Activated naive CD4-positive, alpha-beta T cell treated with anti-CD3 and anti-CD28 coated beads for 36 hours (primary cell): ENCODE results near the gene CORO1A. TPM values are rescaled to one million over a fixed set of nuclear protein-coding genes. Genes with fewer than 3 reads are reported as not detected.
A peak's percentile ranks its signal among the peaks of the same experiment; 100 is the strongest.
"Not testable (repeated sequence)": the region's sequence is repeated elsewhere in the genome, so short reads cannot be mapped to it uniquely, and the experiment has no call there.

ENCODE experiments used
- CTCF ChIA-PET: fragments of 350-600 bp; sonication (Branson Sonifier 250); formaldehyde crosslinking; loops from one replicate; lab custom pipeline; 2021; ENCODE audit warnings: antibody characterized with exemption; lab: Charles Lee
- DNase-seq: peaks from one replicate; pipeline ENCODE4 v3.0.0-alpha.2; 2020
- H3K27ac Mint-ChIP-seq: one replicate; pipeline ENCODE4 v1.8.0; 2021; ENCODE audit warnings: mild to moderate bottlenecking, mixed read lengths
- H3K27me3 Mint-ChIP-seq: one replicate; pipeline ENCODE4 v1.8.0; 2021; ENCODE audit warnings: low read depth, mixed read lengths
- H3K36me3 Mint-ChIP-seq: one replicate; pipeline ENCODE4 v1.8.0; 2021; ENCODE audit warnings: low read depth, mixed read lengths
- H3K4me1 Mint-ChIP-seq: one replicate; pipeline ENCODE4 v1.8.0; 2021; ENCODE audit warnings: low read depth, mixed read lengths
- H3K4me3 Mint-ChIP-seq: one replicate; pipeline ENCODE4 v1.8.0; 2021; ENCODE audit warnings: mild to moderate bottlenecking, moderate library complexity, mixed read lengths
- H3K9me3 Mint-ChIP-seq: one replicate; pipeline ENCODE4 v1.8.0; 2021; ENCODE audit warnings: mixed read lengths
- intact Hi-C: fragments of 100-400 bp; cut with micrococcal nuclease; formaldehyde crosslinking; loops from one replicate; pipeline ENCODE4 v1.15.1; 2023
- total RNA-seq, 2 experiments: library from RNA; stranded (reverse); gene quantifications; one replicate each; pipeline ENCODE4 v1.2.3, GENCODE V29; 2021

The CORO1A gene
- total RNA-seq, 2 experiments from 2014 or later: 855 to 866 TPM

GRCh38 chr16:30149250-30149930, 34.0 kb upstream of the CORO1A start:
- H3K36me3 Mint-ChIP-seq: no peaks in the 10 kb centered on the region
- H3K27me3 Mint-ChIP-seq: no peaks in the 10 kb centered on the region
- H3K4me3 Mint-ChIP-seq: no peak overlapping the region
- CTCF ChIA-PET: no interaction called here
- no peak overlapping the region for H3K27ac Mint-ChIP-seq
- DNase-seq: no peak
- H3K4me1 Mint-ChIP-seq: no peaks in the 10 kb centered on the region
- intact Hi-C loops: no loop called here
- H3K9me3 Mint-ChIP-seq: peaks cover 8% of the 10 kb centered on the region

GRCh38 chr16:30151091-30151490, 32.3 kb upstream of the CORO1A start:
- intact Hi-C loops: no loop called here
- Mint-ChIP-seq H3K27me3 (no peaks in the 10 kb centered on the region), H3K27ac (no peak overlapping the region), H3K9me3 (peaks cover 8% of the 10 kb centered on the region), H3K4me1 (no peaks in the 10 kb centered on the region), H3K4me3 (no peak overlapping the region), H3K36me3 (no peaks in the 10 kb centered on the region)
- CTCF ChIA-PET: interaction anchor here (0.8 to 1.0 kb wide), 2 partner anchors 14 to 36 kb away, joined by 4 to 7 read pairs; no protein-coding TSS in a partner anchor
- DNase-seq: no peak

- CTCF ChIA-PET: no interaction called here
- Mint-ChIP-seq H3K4me1 (no peaks in the 10 kb centered on the region), H3K9me3 (peaks cover 8% of the 10 kb centered on the region), H3K27ac (no peak overlapping the region), H3K27me3 (no peaks in the 10 kb centered on the region), H3K36me3 (no peaks in the 10 kb centered on the region), H3K4me3 (no peak overlapping the region)
- DNase-seq: no peak
- intact Hi-C loops: no loop called here
Measured at GRCh38 chr16:30152517-30152916, 30.9 kb upstream of the CORO1A start.

- H3K27me3 Mint-ChIP-seq: no peaks in the 10 kb centered on the region
- CTCF ChIA-PET: interaction anchor here (1.3 kb wide), 1 partner anchor 43 kb away, joined by 4 read pairs; no protein-coding TSS in a partner anchor
- intact Hi-C loops: no loop called here
- no peaks in the 10 kb centered on the region for H3K36me3 Mint-ChIP-seq
- H3K4me3 Mint-ChIP-seq: no peak overlapping the region
- DNase-seq: no peak
- H3K27ac Mint-ChIP-seq: no peak overlapping the region
- no peaks in the 10 kb centered on the region for H3K4me1 Mint-ChIP-seq
- no peaks in the 10 kb centered on the region for H3K9me3 Mint-ChIP-seq
Measured at GRCh38 chr16:30155188-30155587, 28.2 kb upstream of the CORO1A start.

- CTCF ChIA-PET: no interaction called here
Measured at GRCh38 chr16:30157214-30157613, 26.2 kb upstream of the CORO1A start.

GRCh38 chr16:30163538-30163937, 19.9 kb upstream of the CORO1A start:
- CTCF ChIA-PET: no interaction called here
- H3K27ac Mint-ChIP-seq: no peak overlapping the region
- H3K4me3 Mint-ChIP-seq: no peak overlapping the region
- intact Hi-C loops: no loop called here
- H3K9me3 Mint-ChIP-seq: no peaks in the 10 kb centered on the region
- peaks cover 25% of the 10 kb centered on the region for H3K4me1 Mint-ChIP-seq
- DNase-seq: no peak
- no peaks in the 10 kb centered on the region for H3K27me3 Mint-ChIP-seq
- H3K36me3 Mint-ChIP-seq: no peaks in the 10 kb centered on the region

More at GRCh38 chr16:30157214-30157613, 26.2 kb upstream of the CORO1A start:
- Mint-ChIP-seq H3K4me3 (no peak overlapping the region), H3K9me3 (no peaks in the 10 kb centered on the region), H3K4me1 (peaks cover 2% of the 10 kb centered on the region), H3K27me3 (no peaks in the 10 kb centered on the region), H3K27ac (no peak overlapping the region), H3K36me3 (no peaks in the 10 kb centered on the region)
- intact Hi-C loops: no loop called here
- DNase-seq: no peak

- Mint-ChIP-seq H3K27ac (peak overlapping the region; percentile 13), H3K27me3 (no peaks in the 10 kb centered on the region), H3K4me3 (no peak overlapping the region), H3K4me1 (peaks cover 25% of the 10 kb centered on the region), H3K36me3 (no peaks in the 10 kb centered on the region), H3K9me3 (no peaks in the 10 kb centered on the region)
- intact Hi-C loops: no loop called here
- no peak for DNase-seq
- CTCF ChIA-PET: no interaction called here
Measured at GRCh38 chr16:30166202-30166902, 17.1 kb upstream of the CORO1A start.

GRCh38 chr16:30168746-30169145, 14.7 kb upstream of the CORO1A start:
- H3K4me1 Mint-ChIP-seq: peaks cover 19% of the 10 kb centered on the region
- intact Hi-C loops, H3K27ac Mint-ChIP-seq, H3K9me3 Mint-ChIP-seq, H3K4me3 Mint-ChIP-seq, CTCF ChIA-PET, H3K36me3 Mint-ChIP-seq, DNase-seq, H3K27me3 Mint-ChIP-seq: not testable (repeated sequence)

GRCh38 chr16:30169416-30169815, 14.0 kb upstream of the CORO1A start:
- H3K4me3 Mint-ChIP-seq, intact Hi-C loops, CTCF ChIA-PET, H3K9me3 Mint-ChIP-seq, H3K27me3 Mint-ChIP-seq, DNase-seq, H3K36me3 Mint-ChIP-seq, H3K27ac Mint-ChIP-seq: not testable (repeated sequence)
- peaks cover 19% of the 10 kb centered on the region for H3K4me1 Mint-ChIP-seq

- H3K4me1 Mint-ChIP-seq: peaks cover 16% of the 10 kb centered on the region
- H3K9me3 Mint-ChIP-seq, CTCF ChIA-PET, DNase-seq, H3K27ac Mint-ChIP-seq, H3K4me3 Mint-ChIP-seq, H3K36me3 Mint-ChIP-seq, H3K27me3 Mint-ChIP-seq, intact Hi-C loops: not testable (repeated sequence)
Measured at GRCh38 chr16:30170145-30170544, 13.3 kb upstream of the CORO1A start.

- no peak for DNase-seq
- Mint-ChIP-seq H3K36me3 (no peaks in the 10 kb centered on the region), H3K4me3 (no peak overlapping the region), H3K27ac (no peak overlapping the region), H3K27me3 (no peaks in the 10 kb centered on the region), H3K4me1 (peaks cover 2% of the 10 kb centered on the region), H3K9me3 (no peaks in the 10 kb centered on the region)
- CTCF ChIA-PET: no interaction called here
- intact Hi-C loops: no loop called here
Measured at GRCh38 chr16:30173054-30173453, 10.3 kb upstream of the CORO1A start.

GRCh38 chr16:30176876-30177275, 6.5 kb upstream of the CORO1A start:
- intact Hi-C loops, H3K36me3 Mint-ChIP-seq, H3K4me1 Mint-ChIP-seq, H3K27ac Mint-ChIP-seq, H3K9me3 Mint-ChIP-seq, H3K4me3 Mint-ChIP-seq, H3K27me3 Mint-ChIP-seq, DNase-seq: not testable (repeated sequence)
- CTCF ChIA-PET: interaction anchor here (0.6 to 1.9 kb wide), 3 partner anchors 50 to 98 kb away, joined by 3 to 4 read pairs (median 4); no protein-coding TSS in a partner anchor

GRCh38 chr16:30179195-30179594, 4.2 kb upstream of the CORO1A start:
- CTCF ChIA-PET: interaction anchor here (0.6 to 2.1 kb wide), 3 partner anchors 40 to 90 kb away, joined by 3 to 6 read pairs (median 3); partner anchors contain the start of gene GDPD3
- no peaks in the 10 kb centered on the region for H3K27me3 Mint-ChIP-seq
- H3K4me1 Mint-ChIP-seq: peaks cover 6% of the 10 kb centered on the region
- no peaks in the 10 kb centered on the region for H3K9me3 Mint-ChIP-seq
- no peak overlapping the region for H3K4me3 Mint-ChIP-seq
- H3K27ac Mint-ChIP-seq: no peak overlapping the region
- intact Hi-C loops: no loop called here
- H3K36me3 Mint-ChIP-seq: peaks cover 4% of the 10 kb centered on the region
- DNase-seq: no peak
